GM19035 (cell line): Measurements from ENCODE around the gene ARL2BP.
"Not testable (repeated sequence)": the region's sequence is repeated elsewhere in the genome, so short reads cannot be mapped to it uniquely, and the experiment has no call there.

Source experiments
- ATAC-seq: cut with Tn5 transposase; IDR thresholded peaks from one replicate; pipeline ENCODE4 v1.9.1; 2021; ENCODE audit not compliant: unreplicated experiment

ARL2BP gene

GRCh38 chr16:57244767-57245471, at the start of gene ARL2BP:
Gene ARL2BP, plus strand, starts transcription at chr16:57245259. Its CDS starts 109 bp downstream, at chr16:57245368.
- ATAC-seq: peak; percentile 95

- no peak for ATAC-seq
Measured at GRCh38 chr16:57196286-57196685, 48.8 kb upstream of the ARL2BP start.

GRCh38 chr16:57196753-57197152, 48.3 kb upstream of the ARL2BP start:
- no peak for ATAC-seq

GRCh38 chr16:57200321-57200720, 44.7 kb upstream of the ARL2BP start:
- ATAC-seq: not testable (repeated sequence)

GRCh38 chr16:57200926-57201325, 44.1 kb upstream of the ARL2BP start:
- not testable (repeated sequence) for ATAC-seq

- no peak for ATAC-seq
Measured at GRCh38 chr16:57202095-57202886, 42.8 kb upstream of the ARL2BP start.

GRCh38 chr16:57203451-57203850, 41.6 kb upstream of the ARL2BP start:
- ATAC-seq: no peak

- ATAC-seq: no peak
Measured at GRCh38 chr16:57204675-57205074, 40.4 kb upstream of the ARL2BP start.

GRCh38 chr16:57208926-57209325, 36.1 kb upstream of the ARL2BP start:
- ATAC-seq: no peak

- ATAC-seq: no peak
Measured at GRCh38 chr16:57209780-57210179, 35.3 kb upstream of the ARL2BP start.

- no peak for ATAC-seq
Measured at GRCh38 chr16:57213462-57213861, 31.6 kb upstream of the ARL2BP start.

- no peak for ATAC-seq
Measured at GRCh38 chr16:57216968-57217367, 28.1 kb upstream of the ARL2BP start.

- no peak for ATAC-seq
Measured at GRCh38 chr16:57223057-57223456, 22.0 kb upstream of the ARL2BP start.

GRCh38 chr16:57224651-57225335, 20.3 kb upstream of the ARL2BP start:
- ATAC-seq: no peak

GRCh38 chr16:57225978-57226377, 19.1 kb upstream of the ARL2BP start:
- no peak for ATAC-seq

GRCh38 chr16:57226701-57227621, 18.1 kb upstream of the ARL2BP start:
- ATAC-seq: no peak

- no peak for ATAC-seq
Measured at GRCh38 chr16:57229079-57229478, 16.0 kb upstream of the ARL2BP start.

GRCh38 chr16:57231821-57232350, 13.2 kb upstream of the ARL2BP start:
- ATAC-seq: no peak

- ATAC-seq: no peak
Measured at GRCh38 chr16:57233944-57234706, 10.9 kb upstream of the ARL2BP start.

- ATAC-seq: no peak
Measured at GRCh38 chr16:57234707-57235092, 10.4 kb upstream of the ARL2BP start.
